HG02588 (cell line): ENCODE results near the gene FAM241A.
A peak's percentile ranks its signal among the peaks of the same experiment; 100 is the strongest.
"Not testable (repeated sequence)": the region's sequence is repeated elsewhere in the genome, so short reads cannot be mapped to it uniquely, and the experiment has no call there.

Experiments
- ATAC-seq: cut with Tn5 transposase; IDR thresholded peaks from one replicate; pipeline ENCODE4 v1.9.1; 2021; ENCODE audit warnings: mild to moderate bottlenecking, moderate library complexity; ENCODE audit not compliant: unreplicated experiment

The FAM241A gene

GRCh38 chr4:112145326-112145789 is at the start of gene FAM241A:
TSS of gene FAM241A (plus strand) at chr4:112145454. CDS start at chr4:112145581, 127 bp downstream.
- ATAC-seq = peak; percentile 93

- no peak for ATAC-seq
Measured at GRCh38 chr4:112098841-112099530, 46.3 kb upstream of the FAM241A start.

- ATAC-seq = peak; percentile 78
Measured at GRCh38 chr4:112099701-112100297, 45.5 kb upstream of the FAM241A start.

GRCh38 chr4:112102875-112103370 is 42.3 kb upstream of the FAM241A start:
- no peak for ATAC-seq

DNA sequence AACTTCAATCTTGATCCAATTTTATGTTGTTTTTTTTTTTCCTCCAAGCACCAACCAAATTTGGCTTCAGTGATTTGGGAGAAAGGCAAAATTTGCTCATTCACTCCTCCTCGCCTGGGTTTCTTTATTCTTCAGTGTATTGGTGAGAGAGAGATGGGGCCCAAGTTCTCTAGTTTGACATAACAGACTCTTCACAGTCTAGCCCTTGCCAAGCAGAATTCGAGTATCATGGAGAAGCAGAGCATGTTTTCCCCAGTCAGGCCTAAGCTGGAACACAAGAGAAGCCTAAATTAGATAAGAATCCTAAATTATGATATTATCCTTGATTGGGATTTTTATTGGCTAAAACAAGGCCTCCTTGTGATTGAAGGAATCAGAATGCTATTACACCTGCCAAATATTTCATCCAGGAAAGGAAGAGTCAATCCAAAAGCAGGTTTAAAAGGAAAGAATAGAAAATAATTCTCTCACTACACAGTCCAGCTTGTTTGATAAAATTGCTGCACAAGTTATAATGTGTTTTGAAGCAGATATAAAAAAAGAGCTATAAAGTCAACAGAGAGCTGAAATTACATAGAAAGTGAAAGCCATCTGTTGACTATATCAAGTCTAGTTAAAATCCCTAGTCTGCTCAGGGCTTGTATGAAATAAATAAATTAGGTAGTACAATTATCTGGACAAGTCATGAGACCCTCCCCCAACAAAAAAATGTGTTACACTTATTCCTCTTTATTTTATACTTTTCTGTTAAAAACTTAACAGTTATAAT is 39.9 kb upstream of the FAM241A start:
- no peak for ATAC-seq

DNA sequence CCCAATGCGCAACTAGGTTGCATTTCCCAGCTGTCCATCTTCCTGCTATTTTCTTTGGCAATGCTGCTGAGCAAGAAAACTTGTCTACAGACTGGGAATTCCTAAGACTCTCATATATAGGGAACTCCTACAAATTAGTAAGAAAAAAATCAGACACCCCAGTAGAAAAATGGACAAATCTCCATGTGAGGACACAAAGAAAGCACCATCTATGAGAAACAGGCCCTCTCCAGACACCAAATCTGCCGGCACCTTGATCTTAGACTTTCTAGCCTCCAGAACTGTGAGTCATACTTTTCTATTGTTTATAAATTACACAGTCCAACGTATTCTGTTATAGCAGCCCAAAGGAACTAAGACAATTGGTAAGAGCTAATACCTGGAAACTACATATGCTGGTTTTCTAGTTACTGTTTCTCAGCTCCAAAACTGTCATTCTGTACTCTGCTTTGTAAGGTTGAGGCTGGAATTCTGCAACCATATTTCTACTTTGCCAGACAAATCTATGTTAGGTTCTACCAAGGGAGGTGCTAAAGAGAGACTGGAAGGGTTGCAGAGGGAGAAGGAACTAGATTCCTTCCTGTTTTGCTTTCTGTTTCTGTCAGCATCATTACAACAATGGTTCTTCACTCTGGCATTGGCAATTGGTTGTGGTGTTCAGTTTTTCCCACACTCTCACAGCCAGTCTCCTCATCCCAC is 35.7 kb upstream of the FAM241A start:
- peak; percentile 75 for ATAC-seq

GRCh38 chr4:112110059-112110425 is 35.2 kb upstream of the FAM241A start:
- no peak for ATAC-seq

DNA sequence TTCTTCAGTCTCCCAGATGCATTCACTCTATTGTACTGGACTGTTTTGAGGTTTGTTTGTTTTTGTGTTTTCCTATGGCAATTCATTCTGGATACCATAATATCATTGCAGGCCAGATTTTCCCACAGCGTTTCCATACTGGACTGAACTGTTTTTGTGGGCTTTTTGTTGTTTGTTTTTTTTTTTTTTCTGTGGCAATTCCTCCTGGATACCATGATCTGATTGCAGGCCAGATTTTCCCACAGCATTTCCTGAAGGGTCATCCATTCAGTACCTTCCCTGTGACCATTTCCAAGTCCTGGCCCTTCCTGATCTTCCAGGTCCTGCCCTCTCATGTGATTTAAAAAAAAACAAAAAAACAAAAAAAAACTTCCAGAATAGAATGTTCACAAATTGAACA is 33.9 kb upstream of the FAM241A start:
- no peak for ATAC-seq

GRCh38 chr4:112112095-112112494 is 33.2 kb upstream of the FAM241A start:
- ATAC-seq = not testable (repeated sequence)

DNA sequence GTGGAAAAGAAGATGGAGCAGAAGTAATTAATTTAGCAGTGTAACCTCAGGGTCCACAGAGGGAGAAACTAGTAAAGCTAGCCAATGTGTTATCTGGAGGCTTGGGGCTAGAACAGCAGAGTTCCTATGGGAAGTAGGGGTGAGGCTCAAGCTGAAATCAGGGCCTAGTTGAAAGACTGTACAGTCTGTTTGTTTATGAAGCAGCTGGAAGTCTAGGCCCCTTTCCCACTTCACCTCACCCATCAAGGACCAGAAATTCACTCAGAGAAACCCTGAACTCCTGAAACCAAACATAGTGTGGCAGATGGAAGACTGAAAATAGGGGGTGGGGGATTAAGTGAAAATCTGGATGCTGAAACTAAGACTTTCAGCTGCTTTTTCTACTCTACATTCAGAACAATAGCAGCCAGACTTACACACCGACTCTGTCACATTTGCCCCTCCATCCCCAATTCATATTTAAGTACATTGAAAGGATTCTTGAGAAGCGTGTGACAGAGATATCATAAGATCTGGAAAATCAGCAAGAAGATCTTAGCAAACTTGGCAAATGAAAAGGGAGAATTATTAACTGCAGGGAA is 32.6 kb upstream of the FAM241A start:
- no peak for ATAC-seq

GRCh38 chr4:112113864-112114263 is 31.4 kb upstream of the FAM241A start:
- no peak for ATAC-seq

DNA sequence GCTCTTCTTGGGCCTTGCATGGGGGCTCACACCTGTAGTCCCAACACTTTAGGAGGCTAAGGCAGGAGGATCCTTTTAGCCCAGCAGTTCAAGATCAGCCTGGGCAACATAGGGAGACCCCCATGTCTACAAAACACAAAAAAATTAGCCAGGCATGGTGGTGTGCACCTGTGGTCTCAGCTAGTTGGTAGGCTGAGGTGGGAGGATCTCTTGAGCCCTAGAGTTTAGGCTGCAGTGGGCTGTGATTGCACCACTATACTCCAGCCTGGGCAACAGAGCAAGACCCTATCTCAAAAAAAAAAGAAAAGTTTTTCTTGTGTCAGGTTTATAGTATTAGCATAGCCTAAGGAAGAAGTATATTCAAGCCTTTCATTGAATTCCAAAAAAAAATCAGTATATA is 30.8 kb upstream of the FAM241A start:
- ATAC-seq = no peak

GRCh38 chr4:112118742-112119352 is 26.4 kb upstream of the FAM241A start:
- ATAC-seq = no peak

DNA sequence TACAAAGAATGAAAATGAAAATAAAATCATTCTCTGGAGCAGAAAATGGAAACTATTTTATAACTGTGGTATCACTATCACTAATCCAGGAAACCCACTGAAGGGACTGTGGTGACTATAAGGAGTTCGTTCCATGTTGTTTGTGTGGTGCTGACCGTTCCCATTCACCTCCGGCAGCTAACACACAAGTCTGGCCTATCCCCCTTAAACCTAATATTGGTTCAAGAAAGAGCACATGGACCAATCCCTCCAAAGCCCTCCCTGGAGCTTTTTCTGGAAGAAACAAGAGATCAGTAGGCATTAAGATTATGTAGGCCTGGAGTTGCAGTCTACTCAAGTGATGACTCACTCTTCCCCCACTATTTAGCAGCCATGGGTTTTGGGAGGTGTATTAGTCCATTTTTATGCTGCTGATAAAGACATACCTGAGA is 25.9 kb upstream of the FAM241A start:
- ATAC-seq = peak; percentile 85

DNA sequence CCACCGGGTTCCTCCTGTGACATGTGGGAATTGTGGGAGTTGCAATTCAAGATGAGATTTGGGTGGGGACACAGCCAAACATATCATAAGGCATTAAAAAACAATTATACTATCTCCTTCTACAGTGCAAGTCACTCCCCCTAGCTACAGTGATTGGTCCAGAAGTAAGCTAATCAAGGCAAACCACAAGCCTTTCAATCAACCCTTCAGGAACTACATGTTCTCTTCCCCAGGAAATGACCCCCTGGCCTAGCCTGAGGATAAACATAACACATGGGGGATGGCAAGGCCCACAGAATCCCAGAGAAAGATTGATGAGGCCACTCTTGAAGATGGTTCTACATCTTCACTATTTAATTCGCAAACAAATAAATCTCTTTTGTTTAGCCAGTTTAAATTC is 25.2 kb upstream of the FAM241A start:
- no peak for ATAC-seq

- no peak for ATAC-seq
Measured at GRCh38 chr4:112125416-112125815, 19.8 kb upstream of the FAM241A start.

DNA sequence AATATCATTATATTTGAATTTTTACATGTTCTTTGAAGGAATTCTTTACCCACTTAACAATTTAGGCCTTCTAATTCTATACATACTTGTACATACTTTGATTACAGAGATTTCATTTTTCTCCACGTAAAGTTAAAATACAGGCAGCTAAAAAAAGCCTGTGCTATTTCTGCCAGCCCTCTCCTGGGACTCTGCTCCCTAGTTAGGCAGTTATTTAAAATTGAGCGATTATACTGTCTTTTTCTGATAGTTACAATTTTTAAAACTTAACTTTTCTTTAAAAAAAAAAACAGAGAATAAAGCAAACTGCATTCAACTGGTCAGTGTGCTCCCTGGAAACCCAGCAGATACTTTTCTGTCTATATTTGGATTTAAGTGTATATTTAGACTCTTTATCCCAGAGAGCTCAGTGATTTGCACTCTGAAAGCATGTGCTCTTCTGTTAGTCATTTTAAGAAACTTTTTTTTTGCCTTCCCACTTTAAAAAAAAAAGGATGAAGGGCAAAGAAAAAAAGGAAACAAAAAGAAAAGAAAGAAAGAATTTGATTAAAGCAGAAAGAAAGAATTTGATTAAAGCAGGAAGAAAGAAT is 18.1 kb upstream of the FAM241A start:
- ATAC-seq = no peak

- no peak for ATAC-seq
Measured at GRCh38 chr4:112127803-112128202, 17.5 kb upstream of the FAM241A start.

GRCh38 chr4:112128452-112128851 is 16.8 kb upstream of the FAM241A start:
- no peak for ATAC-seq

DNA sequence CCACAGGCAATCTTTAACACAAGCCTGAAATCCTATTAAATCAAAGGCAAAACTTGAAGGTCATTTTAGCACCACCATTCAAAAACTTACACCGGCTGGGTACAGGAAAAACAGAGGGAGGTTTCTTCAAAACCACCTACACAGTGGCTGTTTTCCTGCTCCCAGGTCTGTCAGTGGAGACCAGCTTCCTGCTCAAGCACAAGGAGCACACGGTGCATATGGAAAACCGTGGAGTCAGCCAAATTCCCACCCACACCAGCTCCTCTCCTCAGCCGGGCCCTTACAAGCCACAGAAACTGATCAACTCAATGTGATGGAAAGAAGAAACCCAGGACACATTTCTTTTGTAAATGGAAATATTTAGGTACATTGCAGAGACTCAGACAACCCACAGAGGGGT is 14.3 kb upstream of the FAM241A start:
- ATAC-seq = no peak
